Measurements from ENCODE around the gene TRAPPC10. TPM values are rescaled to one million over a fixed set of nuclear protein-coding genes. Genes with fewer than 3 reads are reported as not detected.

The TRAPPC10 gene
- total and polyA plus RNA-seq, 2 donors (not counting 1 experiment from before 2014, with no cell fraction given), result 15.4 to 22.0 TPM

GRCh38 chr21:43974791-43975468, 37.2 kb upstream of the TRAPPC10 start:
- DNase-seq (ENCODE audit: low read depth in 2 of 2), result no peak
- H3K4me1 ChIP-seq (ENCODE audit: control insufficient read depth, extremely low read depth, insufficient read depth, low read length), result no peaks in the 10 kb centered on the region
- H3K9me3 ChIP-seq (ENCODE audit: control insufficient read depth, insufficient read depth, low read depth, low read length), result no peaks in the 10 kb centered on the region
- H2AFZ ChIP-seq (ENCODE audit: low read length), result no peak overlapping the region
- H3K9ac ChIP-seq (ENCODE audit: insufficient read depth, low read length), result no peak overlapping the region
- H4K20me1 ChIP-seq (ENCODE audit: control insufficient read depth, extremely low read depth, insufficient read depth, low read length), result no peaks in the 10 kb centered on the region
- H3K4me3 ChIP-seq (replicated peaks in 1 of 4; ENCODE audit: control extremely low read depth in 1 of 4, insufficient read depth in 1 of 4, low read depth in 3 of 4, low read length in 4 of 4), result no peak overlapping the region
- H3K79me2 ChIP-seq (ENCODE audit: control insufficient read depth, insufficient read depth, low read length), result no peaks in the 10 kb centered on the region
- H3K36me3 ChIP-seq (ENCODE audit: control insufficient read depth, insufficient read depth, low read length), result peaks cover 4% of the 10 kb centered on the region
- TF ChIP-seq EZH2 (IDR thresholded peaks at IDR 0.05; ENCODE audit: low read length, missing control alignments) (no peak), CTCF (conservative IDR thresholded peaks at IDR 0.05 in 1 of 2, IDR thresholded peaks at IDR 0.05 in 1 of 2; ENCODE audit: low read depth in 1 of 2, low read length in 2 of 2) (no peak)
- no peaks in the 10 kb centered on the region for H3K27me3 ChIP-seq (ENCODE audit: control insufficient read depth, insufficient read depth, low read length)
- H3K27ac ChIP-seq (ENCODE audit: insufficient read depth, low read length), result no peak overlapping the region
- no peak overlapping the region for H3K4me2 ChIP-seq (ENCODE audit: extremely low read depth, insufficient read depth, low read length)

GRCh38 chr21:43975469-43976098, 36.5 kb upstream of the TRAPPC10 start:
- no peak overlapping the region for H3K4me2 ChIP-seq (ENCODE audit: extremely low read depth, insufficient read depth, low read length)
- no peak overlapping the region for H2AFZ ChIP-seq (ENCODE audit: low read length)

More at GRCh38 chr21:43975469-43976098, 36.5 kb upstream of the TRAPPC10 start:
- peak; percentile 93 to 97 for TF ChIP-seq CTCF (conservative IDR thresholded peaks at IDR 0.05 in 1 of 2, IDR thresholded peaks at IDR 0.05 in 1 of 2; ENCODE audit: low read depth in 1 of 2, low read length in 2 of 2)
- no peak for TF ChIP-seq EZH2 (IDR thresholded peaks at IDR 0.05; ENCODE audit: low read length, missing control alignments)
- Histone ChIP-seq H3K27me3 (ENCODE audit: control insufficient read depth, insufficient read depth, low read length) (no peaks in the 10 kb centered on the region), H3K9ac (ENCODE audit: insufficient read depth, low read length) (no peak overlapping the region), H3K9me3 (ENCODE audit: control insufficient read depth, insufficient read depth, low read depth, low read length) (no peaks in the 10 kb centered on the region), H3K36me3 (ENCODE audit: control insufficient read depth, insufficient read depth, low read length) (peaks cover 4% of the 10 kb centered on the region), H3K79me2 (ENCODE audit: control insufficient read depth, insufficient read depth, low read length) (no peaks in the 10 kb centered on the region), H3K27ac (ENCODE audit: insufficient read depth, low read length) (no peak overlapping the region), H3K4me3 (replicated peaks in 1 of 4; ENCODE audit: control extremely low read depth in 1 of 4, insufficient read depth in 1 of 4, low read depth in 3 of 4, low read length in 4 of 4) (no peak overlapping the region), H4K20me1 (ENCODE audit: control insufficient read depth, extremely low read depth, insufficient read depth, low read length) (no peaks in the 10 kb centered on the region), H3K4me1 (ENCODE audit: control insufficient read depth, extremely low read depth, insufficient read depth, low read length) (no peaks in the 10 kb centered on the region)
- DNase-seq (ENCODE audit: low read depth in 2 of 2), result peak; percentile 41 to 60

Data from fibroblast of lung (primary cell).